Lower lobe of right lung (tissue), 2 donors: ENCODE results near the gene ZFAND4. TPM values are rescaled to one million over a fixed set of nuclear protein-coding genes. Genes with fewer than 3 reads are reported as not detected.
"Not testable (repeated sequence)": the region's sequence is repeated elsewhere in the genome, so short reads cannot be mapped to it uniquely, and the experiment has no call there.

Experiments
- ATAC-seq, 2 donors: fragments of 200-7000 bp; cut with Tn5 transposase; one replicate each; pipeline ENCODE4 v1.9.1; 2020 to 2022; ENCODE audit warnings: mild to moderate bottlenecking in 2 of 2, moderate library complexity in 2 of 2
- DNase-seq: peaks from one replicate; pipeline ENCODE4 v3.0.0-alpha.2; 2020
- H3K27ac ChIP-seq: fragments of 200-600 bp; one replicate; pipeline ENCODE4 v1.8.0; 2022
- H3K27me3 ChIP-seq: fragments of 200-600 bp; one replicate; pipeline ENCODE4 v1.8.0; 2022; ENCODE audit warnings: low read depth
- H3K36me3 ChIP-seq: fragments of 200-600 bp; one replicate; pipeline ENCODE4 v1.8.0; 2022; ENCODE audit warnings: mild to moderate bottlenecking
- H3K4me1 ChIP-seq: fragments of 200-600 bp; one replicate; pipeline ENCODE4 v1.8.0; 2022
- H3K4me3 ChIP-seq: fragments of 200-600 bp; one replicate; pipeline ENCODE4 v1.8.0; 2022; ENCODE audit warnings: mild to moderate bottlenecking
- H3K9me3 ChIP-seq: fragments of 200-600 bp; one replicate; pipeline ENCODE4 v1.8.0; 2022
- CTCF ChIP-seq: fragments of 200-600 bp; IDR thresholded peaks from one replicate; pipeline ENCODE4 v1.8.0; 2022; ENCODE audit warnings: antibody characterized with exemption, mild to moderate bottlenecking
- intact Hi-C: fragments of 100-400 bp; cut with DNase I; formaldehyde crosslinking; loops from one replicate; pipeline ENCODE4 v1.11.0; 2022
- total RNA-seq: library from RNA; stranded (reverse); fragmentation: NEBNext Ultra II Directional; extraction: Animal tissue kit (Norgen Biotek cat#: 25700); gene quantifications from one replicate; pipeline ENCODE4 v1.2.1, GENCODE V29; 2021
- donor health status: DM: no; HTN: yes; CAD: no; lungs with severe emphysema.

Gene ZFAND4
- total RNA-seq, 1 donor from 2014 or later, result 15.7 TPM

- H3K4me1 ChIP-seq, result no peaks in the 10 kb centered on the region
- H3K27ac ChIP-seq, result no peak overlapping the region
- ATAC-seq, result no peak
- H3K4me3 ChIP-seq, result no peak overlapping the region
- no peaks in the 10 kb centered on the region for H3K36me3 ChIP-seq
- peaks cover 5% of the 10 kb centered on the region for H3K27me3 ChIP-seq
- intact Hi-C loops, result no loop called here
- DNase-seq, result no peak
- no peaks in the 10 kb centered on the region for H3K9me3 ChIP-seq
- no peak for TF ChIP-seq CTCF
These were observed 70.4 kb downstream of the ZFAND4 start for GRCh38 chr10:45602082-45602730.

- H3K9me3 ChIP-seq, intact Hi-C loops, H3K4me3 ChIP-seq, H3K36me3 ChIP-seq, H3K27ac ChIP-seq, H3K27me3 ChIP-seq, H3K4me1 ChIP-seq, ATAC-seq, DNase-seq: not testable (repeated sequence)
These were observed 71.2 kb downstream of the ZFAND4 start for GRCh38 chr10:45601254-45601930.

- intact Hi-C loops, H3K36me3 ChIP-seq, DNase-seq, H3K9me3 ChIP-seq, H3K27ac ChIP-seq, H3K27me3 ChIP-seq, H3K4me1 ChIP-seq, ATAC-seq: not testable (repeated sequence)
- H3K4me3 ChIP-seq, result peak overlapping the region; percentile 29
These were observed 72.0 kb downstream of the ZFAND4 start for GRCh38 chr10:45600337-45601253.

- H3K27ac ChIP-seq, result no peak overlapping the region
- DNase-seq (no peak), ATAC-seq (no peak)
- H3K4me1 ChIP-seq, result peaks cover 4% of the 10 kb centered on the region
- TF ChIP-seq CTCF, result no peak
- intact Hi-C loops, result no loop called here
- H3K27me3 ChIP-seq, result peaks cover 5% of the 10 kb centered on the region
- no peaks in the 10 kb centered on the region for H3K9me3 ChIP-seq
- H3K4me3 ChIP-seq, result no peak overlapping the region
- H3K36me3 ChIP-seq, result no peaks in the 10 kb centered on the region
These were observed 72.9 kb downstream of the ZFAND4 start for GRCh38 chr10:45599646-45600045.

GRCh38 chr10:45599021-45599603 is 73.5 kb downstream of the ZFAND4 start:
- intact Hi-C loops, result no loop called here

More at GRCh38 chr10:45599021-45599603, 73.5 kb downstream of the ZFAND4 start:
- Histone ChIP-seq H3K27me3 (peaks cover 5% of the 10 kb centered on the region), H3K4me1 (peaks cover 4% of the 10 kb centered on the region), H3K27ac (no peak overlapping the region), H3K4me3 (no peak overlapping the region), H3K36me3 (no peaks in the 10 kb centered on the region), H3K9me3 (no peaks in the 10 kb centered on the region)
- no peak for TF ChIP-seq CTCF
- ATAC-seq (no peak), DNase-seq (no peak)
